ENCODE data around the gene XPO6.

DNA sequence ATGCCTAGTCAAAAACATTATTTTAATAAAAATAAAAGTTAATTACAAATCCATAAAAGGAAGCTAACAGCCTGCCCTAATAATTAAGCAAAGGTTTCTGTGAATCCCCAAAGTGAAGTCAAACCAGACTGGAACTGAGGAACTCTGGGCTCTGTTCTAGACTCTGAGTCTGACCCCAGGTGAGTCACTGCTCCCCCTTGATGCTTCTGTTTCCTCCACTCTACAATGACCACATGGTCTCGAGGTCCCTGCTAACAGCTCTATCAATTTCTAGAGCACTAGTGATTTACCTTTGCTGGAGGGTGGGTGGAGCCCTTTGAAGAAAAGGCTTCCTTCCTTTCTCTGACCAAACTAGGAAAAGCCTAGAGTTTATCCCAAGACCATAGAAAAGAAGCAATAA lies 32.4 kb downstream of the XPO6 start:
- no peak for TF ChIP-seq FOXK2 (IDR thresholded peaks at IDR 0.05)
- no peak for TF ChIP-seq FOXA1 (IDR thresholded peaks at IDR 0.05)
- no peak for TF ChIP-seq CTBP1 (IDR thresholded peaks at IDR 0.05; ENCODE audit: borderline replicate concordance)
- no peak for TF ChIP-seq BHLHE40 (IDR thresholded peaks at IDR 0.05; ENCODE audit: borderline replicate concordance)
- TF ChIP-seq NFRKB (IDR thresholded peaks at IDR 0.05) = no peak
- TF ChIP-seq SUZ12 (IDR thresholded peaks at IDR 0.05) = no peak
- TF ChIP-seq, protein P1, sequence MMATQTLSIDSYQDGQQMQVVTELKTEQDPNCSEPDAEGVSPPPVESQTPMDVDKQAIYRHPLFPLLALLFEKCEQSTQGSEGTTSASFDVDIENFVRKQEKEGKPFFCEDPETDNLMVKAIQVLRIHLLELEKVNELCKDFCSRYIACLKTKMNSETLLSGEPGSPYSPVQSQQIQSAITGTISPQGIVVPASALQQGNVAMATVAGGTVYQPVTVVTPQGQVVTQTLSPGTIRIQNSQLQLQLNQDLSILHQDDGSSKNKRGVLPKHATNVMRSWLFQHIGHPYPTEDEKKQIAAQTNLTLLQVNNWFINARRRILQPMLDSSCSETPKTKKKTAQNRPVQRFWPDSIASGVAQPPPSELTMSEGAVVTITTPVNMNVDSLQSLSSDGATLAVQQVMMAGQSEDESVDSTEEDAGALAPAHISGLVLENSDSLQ (IDR thresholded peaks at IDR 0.05) = no peak
- TF ChIP-seq SP1 (IDR thresholded peaks at IDR 0.05) = no peak
- no peak for TF ChIP-seq LEF1 (IDR thresholded peaks at IDR 0.05; ENCODE audit: borderline replicate concordance)

Data from HEK293T (cell line).